PFSK-1 (cell line): Measurements from ENCODE around the gene KRTAP6-1. TPM values are rescaled to one million over a fixed set of nuclear protein-coding genes. Genes with fewer than 3 reads are reported as not detected.

Experiments
- FOXP2 ChIP-seq: optimal IDR thresholded peaks from 2 replicates; pipeline ENCODE3; 2011; ENCODE audit warnings: borderline replicate concordance, control low read depth, inconsistent platforms; ENCODE audit not compliant: insufficient read depth; ENCODE audit errors: extremely low read length, extremely low read depth
- POLR2AphosphoS5 ChIP-seq: IDR thresholded peaks from 2 replicates; pipeline ENCODE4 v1.6.1; 2012; ENCODE audit warnings: low read depth, mild to moderate bottlenecking, control low read depth, low read length, moderate library complexity
- REST ChIP-seq, 2 experiments: IDR thresholded peaks; 2 replicates each; pipeline versions ENCODE4 v1.6.1 to v1.8.0; 2011 to 2012; ENCODE audit warnings: low read depth in 2 of 2, low read length in 2 of 2, control low read depth in 1 of 2, inconsistent platforms in 1 of 2, mild to moderate bottlenecking in 1 of 2, moderate library complexity in 1 of 2; ENCODE audit not compliant: insufficient read depth in 1 of 2
- SIN3A ChIP-seq: IDR thresholded peaks from 2 replicates; pipeline ENCODE4 v1.6.1; 2012; ENCODE audit warnings: mild to moderate bottlenecking, low read length, moderate library complexity, borderline replicate concordance; ENCODE audit not compliant: insufficient read depth
- TAF1 ChIP-seq: IDR thresholded peaks from 2 replicates; pipeline ENCODE4 v1.6.1; 2012; ENCODE audit warnings: low read length, control low read depth, borderline replicate concordance; ENCODE audit not compliant: insufficient read depth
- polyA plus RNA-seq: library from polyadenylated mRNA; unstranded; fragments of >200 nt; gene quantifications from one replicate; pipeline ENCODE4 v1.2.1, GENCODE V29; 2012; ENCODE audit warnings: low read depth, missing spikeins; ENCODE audit not compliant: insufficient read length

The KRTAP6-1 gene
- not detected for polyA plus RNA-seq

- TF ChIP-seq REST (IDR thresholded peaks at IDR 0.05; ENCODE audit: insufficient read depth in 1 of 2, low read depth in 2 of 2, low read length in 2 of 2): no peak
- TF ChIP-seq FOXP2: no peak
- no peak for TF ChIP-seq TAF1
- TF ChIP-seq POLR2AphosphoS5: no peak
Measured at GRCh38 chr21:30613836-30614235, at the start of gene KRTAP6-1. TSS of gene KRTAP6-1 (minus strand) at chr21:30613930. CDS start at chr21:30613904, 26 bp downstream.

GRCh38 chr21:30652891-30653290 lies 39.2 kb upstream of the KRTAP6-1 start:
- no peak for TF ChIP-seq SIN3A
- TF ChIP-seq POLR2AphosphoS5: no peak
- no peak for TF ChIP-seq REST (IDR thresholded peaks at IDR 0.05; ENCODE audit: insufficient read depth in 1 of 2, low read depth in 2 of 2, low read length in 2 of 2)
- no peak for TF ChIP-seq TAF1
- no peak for TF ChIP-seq FOXP2

- TF ChIP-seq SIN3A: no peak
- TF ChIP-seq FOXP2: no peak
- no peak for TF ChIP-seq POLR2AphosphoS5
Measured at GRCh38 chr21:30646904-30647414, 33.2 kb upstream of the KRTAP6-1 start.

- no peak for TF ChIP-seq TAF1
- no peak for TF ChIP-seq REST (IDR thresholded peaks at IDR 0.05; ENCODE audit: insufficient read depth in 1 of 2, low read depth in 2 of 2, low read length in 2 of 2)
- no peak for TF ChIP-seq SIN3A
- TF ChIP-seq POLR2AphosphoS5: no peak
- TF ChIP-seq FOXP2: no peak
Measured at GRCh38 chr21:30642564-30642963, 28.8 kb upstream of the KRTAP6-1 start, which contains the start of gene KRTAP20-3. TSS of gene KRTAP20-3 (plus strand) at chr21:30642864.

- TF ChIP-seq FOXP2: no peak
- TF ChIP-seq POLR2AphosphoS5: no peak
- TF ChIP-seq SIN3A: no peak
- TF ChIP-seq TAF1: no peak
- TF ChIP-seq REST (IDR thresholded peaks at IDR 0.05; ENCODE audit: insufficient read depth in 1 of 2, low read depth in 2 of 2, low read length in 2 of 2): no peak
Measured at GRCh38 chr21:30638686-30639085, 25.0 kb upstream of the KRTAP6-1 start.
